Spleen (tissue), 7 donors: ENCODE measurements around the gene PDIA2.

Experiments used
- CTCF ChIP-seq, 11 experiments: fragments of 200-600 bp in 7 of 11; fragments of 450-650 bp in 4 of 11; sonication (generic) in 4 of 11; IDR thresholded peaks in 8 of 11; conservative IDR thresholded peaks in 3 of 11; 1 replicate in 7 of 11; 2 replicates in 4 of 11; pipeline versions ENCODE4 v1.4.0 to v1.8.0; 2016 to 2021; ENCODE audit warnings: antibody characterized with exemption in 11 of 11, inconsistent platforms in 4 of 11, mild to moderate bottlenecking in 1 of 11
- POLR2A ChIP-seq, 3 donors: fragments of 450-650 bp; IDR thresholded peaks; one replicate each; pipeline ENCODE4 v1.5.1; 2017; ENCODE audit warnings: antibody characterized with exemption in 3 of 3, mild to moderate bottlenecking in 1 of 3
- donor health status: DM: no; HTN: no; CAD: no; lungs with moderate emphysema.
- donor health status: DM: no; HTN: no; CAD: no.
- donor health status: DM: no; HTN: no; CAD: no.

GRCh38 chr16:254461-254860 lies 28.5 kb upstream of the PDIA2 start:
- TF ChIP-seq CTCF (IDR thresholded peaks at IDR 0.05 in 8 of 11, conservative IDR thresholded peaks at IDR 0.05 in 3 of 11) (no peak), POLR2A (IDR thresholded peaks at IDR 0.05) (no peak)
